Measurements from ENCODE around the gene SRPRA.
"Not testable (repeated sequence)": the region's sequence is repeated elsewhere in the genome, so short reads cannot be mapped to it uniquely, and the experiment has no call there.

SRPRA gene

GRCh38 chr11:126282736-126283591 is 14.3 kb upstream of the SRPRA start, which contains the start of gene TIRAP:
Gene TIRAP, plus strand, starts transcription at chr11:126283093. Its CDS starts 7,802 bp downstream, at chr11:126290895.
- DNase-seq = peak; percentile 64

- DNase-seq = peak; percentile 36
Measured at GRCh38 chr11:126282361-126282735, 13.7 kb upstream of the SRPRA start.

GRCh38 chr11:126281666-126282175 is 13.0 kb upstream of the SRPRA start:
- DNase-seq = no peak

- no peak for DNase-seq
Measured at GRCh38 chr11:126281245-126281644, 12.6 kb upstream of the SRPRA start.

GRCh38 chr11:126280595-126280994 is 11.9 kb upstream of the SRPRA start:
- no peak for DNase-seq

GRCh38 chr11:126279191-126279590 is 10.5 kb upstream of the SRPRA start:
- no peak for DNase-seq

GRCh38 chr11:126277780-126278179 is 9.1 kb upstream of the SRPRA start:
- DNase-seq = no peak

- no peak for DNase-seq
Measured at GRCh38 chr11:126277322-126277721, 8.6 kb upstream of the SRPRA start.

GRCh38 chr11:126268361-126268707 is 361 bp downstream of the SRPRA start:
- no peak for DNase-seq

- DNase-seq = no peak
Measured at GRCh38 chr11:126267650-126268049, 1.0 kb downstream of the SRPRA start.

GRCh38 chr11:126265811-126266210 is 2.9 kb downstream of the SRPRA start:
- peak; percentile 11 for DNase-seq

GRCh38 chr11:126263489-126263888 is 5.2 kb downstream of the SRPRA start:
- no peak for DNase-seq

- DNase-seq = no peak
Measured at GRCh38 chr11:126262216-126262615, 6.5 kb downstream of the SRPRA start.

GRCh38 chr11:126257764-126258163 is 10.9 kb downstream of the SRPRA start:
- peak; percentile 75 for DNase-seq

- no peak for DNase-seq
Measured at GRCh38 chr11:126257144-126257543, 11.6 kb downstream of the SRPRA start.

- DNase-seq = no peak
Measured at GRCh38 chr11:126256216-126256615, 12.5 kb downstream of the SRPRA start.

- DNase-seq = not testable (repeated sequence)
Measured at GRCh38 chr11:126255507-126255906, 13.2 kb downstream of the SRPRA start.

- DNase-seq = no peak
Measured at GRCh38 chr11:126254819-126255218, 13.9 kb downstream of the SRPRA start.

GRCh38 chr11:126253265-126253664 is 15.4 kb downstream of the SRPRA start:
- DNase-seq = no peak

GRCh38 chr11:126246636-126247035 is 22.1 kb downstream of the SRPRA start:
- DNase-seq = no peak

- DNase-seq = no peak
Measured at GRCh38 chr11:126233391-126233790, 35.3 kb downstream of the SRPRA start.

GRCh38 chr11:126232683-126233082 is 36.0 kb downstream of the SRPRA start:
- no peak for DNase-seq

- no peak for DNase-seq
Measured at GRCh38 chr11:126231725-126232459, 36.8 kb downstream of the SRPRA start.

Data from EL (cell line).